Activated CD8-positive, alpha-beta memory T cell treated with anti-CD3 and anti-CD28 coated beads, Interleukin-2, amount 50 U/mL, for 1 hour (primary cell): ENCODE results near the gene HSPB2.

Experiments
- DNase-seq: peaks from one replicate; pipeline ENCODE4 v3.0.0-alpha.2; 2020; ENCODE audit errors: extremely low read depth

The HSPB2 gene

DNA sequence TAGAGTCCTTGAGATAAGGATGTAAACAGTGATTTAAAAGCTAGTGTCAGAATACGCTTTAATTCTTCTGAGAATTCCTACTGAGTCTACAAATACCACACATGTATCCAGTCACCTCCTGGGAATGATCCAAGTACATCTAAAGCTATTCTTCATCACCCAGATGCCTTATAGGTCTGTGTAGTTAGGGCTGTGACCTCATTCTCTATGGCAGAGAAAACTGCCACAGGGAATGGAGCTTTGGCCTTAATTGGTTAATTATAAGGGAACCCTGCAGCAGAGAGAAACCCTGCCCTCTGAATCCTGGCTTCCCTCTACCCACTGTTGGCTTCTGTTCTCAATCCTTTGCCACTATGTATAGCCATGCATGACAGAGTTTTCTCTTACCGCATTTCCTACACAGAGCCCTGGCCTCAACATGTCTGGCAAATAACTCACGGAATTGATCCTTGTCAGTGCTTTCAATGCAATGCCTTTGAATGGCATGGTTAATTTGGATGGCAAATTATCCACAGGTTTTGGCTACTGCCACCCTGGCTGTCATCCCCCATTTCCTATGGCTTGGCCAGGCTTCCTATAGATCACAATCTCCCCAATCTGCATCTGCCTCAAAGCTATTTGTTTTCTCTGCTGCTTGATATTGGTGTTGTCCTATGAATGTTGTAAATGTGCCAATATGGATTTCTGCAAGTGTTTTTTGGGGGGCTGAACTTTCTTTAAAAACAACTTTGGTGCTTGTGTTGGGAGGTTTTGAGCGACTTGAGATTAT, 27.5 kb downstream of the HSPB2 start:
- no peak for DNase-seq

GRCh38 chr11:111941963-111942362, 29.4 kb downstream of the HSPB2 start:
- no peak for DNase-seq

DNA sequence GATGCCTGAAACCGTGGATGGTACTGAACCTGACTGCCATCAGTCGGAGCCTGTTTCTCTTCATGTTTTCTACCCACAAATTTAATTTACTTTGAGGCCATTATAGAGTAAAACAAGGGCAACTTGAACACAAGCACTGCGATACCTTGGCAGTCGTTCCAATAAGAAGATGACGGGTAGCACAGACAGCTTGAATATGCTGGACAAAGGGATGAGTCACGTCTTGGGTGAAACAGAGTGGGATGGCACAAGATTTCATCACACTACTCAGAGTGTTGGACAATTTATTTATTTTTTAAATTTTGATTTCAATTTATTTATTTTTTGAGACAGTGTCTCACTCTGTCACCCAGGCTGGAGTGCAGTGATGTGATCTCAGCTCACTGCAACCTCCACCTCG, 30.3 kb downstream of the HSPB2 start:
- no peak for DNase-seq

- DNase-seq: no peak
Observed at GRCh38 chr11:111944139-111944538, 31.6 kb downstream of the HSPB2 start.

- DNase-seq: no peak
Observed at GRCh38 chr11:111944651-111945051, 32.1 kb downstream of the HSPB2 start.

- no peak for DNase-seq
Observed at GRCh38 chr11:111945198-111945597, 32.7 kb downstream of the HSPB2 start.

DNA sequence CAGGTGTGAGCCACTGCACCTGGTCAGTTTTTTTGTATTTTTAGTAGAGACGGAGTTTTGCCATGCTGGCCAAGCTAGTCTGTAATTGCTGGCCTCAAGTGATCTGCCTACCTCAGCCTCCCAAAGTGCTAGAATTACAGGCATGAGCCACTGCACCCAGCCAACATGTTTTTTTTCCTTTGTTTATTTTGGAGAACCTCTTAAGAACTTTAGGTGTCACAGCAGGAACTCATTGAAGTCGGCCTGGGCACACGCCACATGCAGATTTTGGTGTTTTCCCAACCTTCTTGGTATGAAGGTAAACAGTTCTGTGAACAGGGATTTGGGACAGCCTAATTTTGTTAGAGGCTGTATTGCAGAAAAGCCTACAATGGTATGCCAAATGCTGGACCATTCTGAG, 34.0 kb downstream of the HSPB2 start:
- DNase-seq: no peak

DNA sequence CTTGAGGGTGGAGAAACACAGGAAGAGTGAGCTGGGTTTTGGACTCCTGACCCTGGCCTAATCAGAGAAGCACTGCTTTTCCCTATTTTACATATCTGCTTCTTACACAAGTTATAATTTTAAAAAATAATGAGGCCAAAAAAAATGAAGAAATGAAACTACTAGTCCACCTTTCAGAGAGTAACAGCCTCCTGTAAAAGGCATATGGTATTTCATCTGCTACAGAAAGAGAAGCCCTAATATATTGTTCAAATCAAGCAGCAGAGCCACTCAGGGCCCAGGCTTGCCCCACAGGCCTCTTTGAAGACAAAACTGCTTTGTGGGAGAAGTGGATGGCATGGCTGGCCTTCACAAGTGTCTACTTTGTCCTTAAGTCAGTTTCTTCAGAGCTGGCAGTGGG, 34.6 kb downstream of the HSPB2 start:
- DNase-seq: no peak

DNA sequence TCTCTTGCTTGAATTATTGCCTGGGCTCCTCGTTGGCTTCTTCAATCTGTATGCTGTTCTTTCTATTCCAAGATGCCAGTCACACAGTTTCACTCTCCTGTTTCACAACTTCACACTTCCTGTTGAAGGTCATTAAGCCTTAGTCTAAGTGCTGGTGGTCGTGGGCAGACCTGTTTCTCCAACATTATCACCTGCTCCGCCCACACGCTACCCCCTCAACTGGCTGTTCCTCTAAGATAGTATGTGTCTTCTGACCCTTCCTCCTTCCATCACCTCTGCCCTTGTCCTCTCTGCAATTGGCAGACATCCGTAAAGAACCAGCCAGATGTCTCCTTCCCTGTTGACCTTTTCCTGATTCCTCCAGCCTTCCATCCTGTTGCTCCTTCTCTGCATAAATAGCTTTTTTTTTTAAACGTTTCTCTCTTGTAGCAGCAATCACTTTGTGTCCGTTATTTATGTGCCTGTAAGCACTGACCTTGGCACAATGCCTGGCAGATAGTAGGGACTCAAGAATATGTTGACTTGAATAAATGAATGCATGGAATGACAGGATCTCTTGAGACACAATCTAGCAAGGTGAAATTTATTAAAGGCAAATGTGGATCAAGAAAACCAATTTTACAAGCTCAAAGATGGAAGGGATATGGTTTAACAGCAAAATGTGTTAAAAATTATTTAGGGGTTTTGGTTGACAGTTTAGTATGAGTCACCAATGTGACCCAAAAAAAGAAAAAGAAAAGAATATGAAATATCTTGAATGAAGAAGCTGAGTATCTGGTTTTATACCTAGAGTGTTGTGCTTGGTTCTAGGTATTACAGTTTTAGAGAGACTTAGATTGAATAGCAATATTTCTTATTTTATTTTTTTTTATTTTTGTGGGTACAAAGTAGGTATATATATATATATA, 37.2 kb downstream of the HSPB2 start:
- DNase-seq: no peak

DNA sequence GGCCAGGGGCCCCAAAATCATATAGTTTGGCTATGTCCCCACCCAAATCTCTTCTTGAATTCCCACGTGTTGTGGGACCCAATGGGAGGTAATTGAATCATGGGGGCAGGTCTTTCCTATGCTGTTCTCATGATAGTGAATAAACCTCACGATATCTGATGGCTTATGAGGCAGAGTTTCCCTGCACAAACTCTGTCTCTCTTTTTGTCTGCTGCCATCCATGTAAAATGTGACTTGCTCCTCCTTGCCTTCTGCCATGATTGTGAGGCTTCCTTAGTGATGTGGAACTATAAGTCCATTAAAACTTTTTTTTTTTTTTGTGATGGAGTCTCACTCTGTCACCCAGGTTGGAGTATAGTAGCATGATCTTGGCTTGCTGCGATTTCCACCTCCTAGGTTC, 39.0 kb downstream of the HSPB2 start:
- DNase-seq: no peak

DNA sequence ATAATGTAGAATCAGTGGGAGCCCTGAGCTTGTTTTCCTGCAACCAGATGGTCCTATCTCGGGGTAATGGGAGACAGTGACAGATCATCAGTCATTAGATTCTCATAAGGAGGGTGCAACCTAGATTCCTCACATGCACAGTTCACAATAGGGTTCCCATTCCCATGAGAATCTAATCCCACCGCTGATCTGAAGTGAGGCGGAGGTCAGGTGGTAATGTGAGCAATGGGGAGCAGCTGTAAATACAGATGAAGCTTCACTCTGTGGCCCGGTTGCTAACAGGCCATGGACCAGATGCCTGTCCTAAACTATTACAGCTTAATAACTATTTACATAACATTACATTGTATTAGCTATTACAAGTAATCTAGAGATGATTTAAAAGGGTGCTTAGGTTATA, 41.6 kb downstream of the HSPB2 start:
- DNase-seq: no peak

GRCh38 chr11:111957663-111958444, 45.3 kb downstream of the HSPB2 start:
- no peak for DNase-seq

DNA sequence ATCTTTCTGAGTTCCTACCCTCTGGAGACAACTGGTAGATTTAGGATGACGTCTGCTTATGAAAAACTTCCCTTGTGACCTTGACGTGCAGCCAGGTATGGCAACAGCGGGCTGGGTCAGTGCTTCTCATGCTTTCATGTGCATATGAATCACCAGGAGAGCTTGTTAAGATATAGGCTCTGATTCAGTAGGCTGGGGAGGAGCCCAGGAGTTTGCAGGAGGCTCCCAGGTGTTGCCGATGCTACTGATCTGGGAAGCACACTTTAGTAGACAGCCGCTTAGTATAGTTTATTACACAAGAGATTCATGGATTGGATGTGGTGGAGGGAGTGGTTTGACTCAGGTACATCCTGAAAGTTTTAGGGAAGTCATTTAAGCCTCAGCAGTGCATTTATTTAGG, 48.4 kb downstream of the HSPB2 start:
- DNase-seq: no peak

DNA sequence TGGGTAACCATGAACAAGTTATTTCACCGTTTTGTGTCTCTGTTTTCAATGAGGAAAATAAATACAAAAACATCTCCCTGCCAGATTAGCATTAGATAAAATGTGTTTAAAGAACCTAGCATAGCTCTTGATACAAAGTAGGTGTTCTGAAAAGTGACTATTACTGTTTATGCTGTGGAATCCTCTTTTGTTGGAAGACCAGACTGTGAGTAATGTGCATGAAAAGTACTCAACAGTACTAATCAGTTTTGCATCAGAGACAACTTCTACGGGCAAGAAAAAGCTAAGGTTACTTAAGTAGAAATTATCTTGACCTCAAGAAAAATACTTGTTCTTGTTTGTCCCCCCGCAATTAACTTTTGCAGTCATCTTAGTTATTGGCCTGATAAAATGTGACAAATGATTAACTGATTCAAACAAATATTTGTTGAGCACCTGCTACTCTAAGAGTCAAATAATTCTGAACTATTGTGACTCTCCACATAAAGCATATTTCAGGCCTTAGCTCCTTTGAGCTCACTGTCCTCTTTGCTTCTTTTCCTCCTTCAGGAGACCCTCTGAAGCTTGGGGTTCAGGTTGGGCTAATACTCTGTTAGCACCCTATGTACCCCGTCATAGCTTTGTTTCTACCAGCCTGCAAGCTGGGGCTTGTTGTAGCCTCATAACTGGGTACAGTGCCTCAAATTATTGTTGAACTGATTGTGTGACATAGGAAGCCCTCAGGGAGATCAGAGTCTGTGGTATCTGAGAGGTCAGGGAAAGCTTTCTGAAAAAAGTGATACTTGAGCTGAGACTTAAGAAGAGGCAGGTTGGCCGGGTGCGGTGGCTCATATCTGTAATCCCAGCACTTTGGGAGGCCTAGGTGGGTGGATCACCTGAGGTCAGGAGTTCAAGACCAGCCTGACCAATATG, 49.1 kb downstream of the HSPB2 start:
- no peak for DNase-seq
